Measurements from ENCODE around the gene POFUT2. TPM values are rescaled to one million over a fixed set of nuclear protein-coding genes. Genes with fewer than 3 reads are reported as not detected.
"Not testable (repeated sequence)": the region's sequence is repeated elsewhere in the genome, so short reads cannot be mapped to it uniquely, and the experiment has no call there.

Gene POFUT2
- total and polyA plus RNA-seq, 12 donors: 12.7 to 20.6 (median 16.9) TPM

GRCh38 chr21:45317398-45318145 is 29.9 kb upstream of the POFUT2 start:
- intact Hi-C loops (cut with DNase I): loop anchor here in 4 of 10 donors (2.0 to 5.0 kb wide), 3 partner anchors 35 to 47 kb away; no protein-coding TSS in a partner anchor
- H3K27me3 ChIP-seq: no peaks in the 10 kb centered on the region
- TF ChIP-seq, protein P1, sequence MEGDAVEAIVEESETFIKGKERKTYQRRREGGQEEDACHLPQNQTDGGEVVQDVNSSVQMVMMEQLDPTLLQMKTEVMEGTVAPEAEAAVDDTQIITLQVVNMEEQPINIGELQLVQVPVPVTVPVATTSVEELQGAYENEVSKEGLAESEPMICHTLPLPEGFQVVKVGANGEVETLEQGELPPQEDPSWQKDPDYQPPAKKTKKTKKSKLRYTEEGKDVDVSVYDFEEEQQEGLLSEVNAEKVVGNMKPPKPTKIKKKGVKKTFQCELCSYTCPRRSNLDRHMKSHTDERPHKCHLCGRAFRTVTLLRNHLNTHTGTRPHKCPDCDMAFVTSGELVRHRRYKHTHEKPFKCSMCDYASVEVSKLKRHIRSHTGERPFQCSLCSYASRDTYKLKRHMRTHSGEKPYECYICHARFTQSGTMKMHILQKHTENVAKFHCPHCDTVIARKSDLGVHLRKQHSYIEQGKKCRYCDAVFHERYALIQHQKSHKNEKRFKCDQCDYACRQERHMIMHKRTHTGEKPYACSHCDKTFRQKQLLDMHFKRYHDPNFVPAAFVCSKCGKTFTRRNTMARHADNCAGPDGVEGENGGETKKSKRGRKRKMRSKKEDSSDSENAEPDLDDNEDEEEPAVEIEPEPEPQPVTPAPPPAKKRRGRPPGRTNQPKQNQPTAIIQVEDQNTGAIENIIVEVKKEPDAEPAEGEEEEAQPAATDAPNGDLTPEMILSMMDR (IDR thresholded peaks at IDR 0.05): no peak
- WGBS, 2 donors: 79 to 85% methylated on average over 17 of the region's 17 CpGs
- no peak for ATAC-seq
- DNase-seq: peak in 1 of 2 donors; percentile 11
- peaks cover 28 to 48% (median 36%) of the 10 kb centered on the region in 9 donors for H3K4me1 ChIP-seq
- H3K9me3 ChIP-seq: no peaks in the 10 kb centered on the region
- H3K27ac ChIP-seq: peak overlapping the region; percentile 63 to 94 (median 84)
- H3K36me3 ChIP-seq: no peaks in the 10 kb centered on the region
- no peak overlapping the region for H3K4me3 ChIP-seq

DNA sequence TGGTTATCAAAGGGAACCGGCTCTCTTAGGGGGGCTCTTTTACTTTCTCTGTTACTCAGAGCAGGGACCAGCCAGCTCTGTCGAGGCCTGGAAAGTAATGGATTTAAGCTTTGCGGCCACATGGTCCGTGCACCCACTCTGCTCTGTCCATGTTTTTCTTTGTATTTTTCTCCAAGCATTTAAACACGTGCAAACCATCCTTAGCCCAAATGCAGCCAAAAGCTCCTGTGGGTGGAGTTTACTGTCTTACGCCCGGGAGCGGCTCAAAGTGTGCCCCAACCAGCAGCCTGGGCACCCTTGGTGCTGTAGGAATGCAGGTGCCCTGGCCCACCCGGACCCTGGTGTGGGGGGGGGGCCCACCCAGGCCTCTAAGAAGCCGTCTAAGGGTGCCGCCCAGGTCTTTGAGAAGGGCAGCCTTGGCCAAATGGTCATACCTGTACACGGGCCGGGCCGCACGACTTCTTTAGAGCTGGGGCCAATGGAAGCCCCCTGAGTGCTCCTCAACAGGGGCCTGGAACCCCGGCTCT is 29.2 kb upstream of the POFUT2 start:
- DNase-seq (no peak), ATAC-seq (no peak)
- intact Hi-C loops (cut with DNase I): loop anchor here in 4 of 10 donors (5.0 kb wide), 2 partner anchors 35 to 40 kb away; no protein-coding TSS in a partner anchor
- TF ChIP-seq, protein P1 (IDR thresholded peaks at IDR 0.05): no peak
- WGBS, 2 donors: 90 to 94% methylated on average over 16 of the region's 16 CpGs
- Histone ChIP-seq H3K4me3 (no peak overlapping the region), H3K27me3 (no peaks in the 10 kb centered on the region), H3K4me1 (peaks cover 28 to 48% (median 36%) of the 10 kb centered on the region in 9 donors), H3K27ac (peak overlapping the region in 6 of 10 donors; percentile 79 to 94 (median 86)), H3K36me3 (no peaks in the 10 kb centered on the region), H3K9me3 (peaks cover 0 to 6% (median 0%) of the 10 kb centered on the region in 11 donors)

GRCh38 chr21:45315676-45316470 is 28.2 kb upstream of the POFUT2 start:
- H3K4me1 ChIP-seq: peaks cover 28 to 42% (median 36%) of the 10 kb centered on the region in 9 donors
- DNase-seq, H3K27ac ChIP-seq, H3K9me3 ChIP-seq, H3K4me3 ChIP-seq, ATAC-seq, H3K27me3 ChIP-seq, H3K36me3 ChIP-seq: not testable (repeated sequence)
- 56 to 67% methylated on average over 7 of the region's 7 CpGs for WGBS, 2 donors
- intact Hi-C loops (cut with DNase I): loop anchor here in 4 of 10 donors (5.0 kb wide), 2 partner anchors 36 to 41 kb away; no protein-coding TSS in a partner anchor

DNA sequence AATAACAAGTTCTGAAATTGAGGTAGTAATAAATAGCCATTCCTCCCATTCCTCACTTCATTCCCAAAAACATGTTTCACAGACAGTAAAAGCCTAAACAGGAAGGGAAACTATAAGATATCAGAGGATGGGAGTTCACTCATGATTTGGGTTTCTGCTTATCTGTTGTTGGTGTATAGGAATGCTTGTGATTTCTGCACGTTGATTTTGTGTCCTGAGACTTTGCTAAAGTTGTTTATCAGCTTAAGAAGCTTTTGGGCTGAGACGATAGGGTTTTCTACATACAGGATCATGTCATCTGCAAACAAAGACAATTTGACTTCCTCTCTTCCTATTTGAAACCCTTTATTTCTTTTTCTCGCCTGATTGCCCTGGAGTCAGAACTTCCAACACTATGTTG is 26.0 kb upstream of the POFUT2 start:
- intact Hi-C loops (cut with DNase I): loop anchor here in 1 of 10 donors (5.0 kb wide), 1 partner anchor 34 kb away; no protein-coding TSS in a partner anchor
- H3K27ac ChIP-seq: no peak overlapping the region
- peaks cover 17 to 38% (median 31%) of the 10 kb centered on the region in 9 donors for H3K4me1 ChIP-seq
- ATAC-seq (no peak), DNase-seq (no peak)
- H3K36me3 ChIP-seq: no peaks in the 10 kb centered on the region
- no peaks in the 10 kb centered on the region for H3K27me3 ChIP-seq
- WGBS, 2 donors: 73 to 82% methylated on average over 3 of the region's 3 CpGs
- peaks cover 0 to 6% (median 0%) of the 10 kb centered on the region in 11 donors for H3K9me3 ChIP-seq
- TF ChIP-seq, protein P1 (IDR thresholded peaks at IDR 0.05): no peak
- no peak overlapping the region for H3K4me3 ChIP-seq
